A549 (cell line): ENCODE results near the gene RPL41. TPM values are rescaled to one million over a fixed set of nuclear protein-coding genes. Genes with fewer than 3 reads are reported as not detected.

Source experiments
- ATAC-seq, 2 experiments: fragments of 200-7000 bp in 1 of 2; fragments of >200 bp in 1 of 2; cut with Nextera tagmentation in 1 of 2; cut with Tn5 transposase in 1 of 2; 3 replicates each; pipeline versions ENCODE4 v1.8.0 to v1.9.1; 2018 to 2020; ENCODE audit warnings: mild to moderate bottlenecking in 1 of 2, moderate library complexity in 1 of 2
- CTCF ChIA-PET: fragments of 300-600 bp; sonication (Branson Sonifier 250); formaldehyde crosslinking; extraction: SDS; loops from one replicate; lab custom pipeline; 2021; ENCODE audit warnings: antibody characterized with exemption, inconsistent platforms; lab: Yijun Ruan, JAX
- POLR2A ChIA-PET: fragments of 350-600 bp; formaldehyde crosslinking; extraction: SDS; loops from one replicate; lab custom pipeline; 2021; ENCODE audit warnings: antibody characterized with exemption, inconsistent platforms; lab: Yijun Ruan, JAX
- DNase-seq, 2 experiments: peaks; one replicate each; pipeline versions ENCODE4 v3.0.0 to v3.0.0-alpha.2; 2011 to 2016; ENCODE audit warnings: low read depth in 1 of 2, low spot score in 1 of 2
- FAIRE-seq: peaks from 2 replicates; lab custom pipeline; 2011; peaks lifted over from hg19 to GRCh38; lab: Jason Lieb, UNC
- H3K27ac ChIP-seq, 2 experiments: fragments of >200 bp; sonication (Bioruptor Twin); formaldehyde crosslinking; 3 replicates each; pipeline ENCODE4 v1.5.1; 2016 to 2017
- H3K4me1 ChIP-seq: fragments of >200 bp; sonication (Bioruptor Twin); formaldehyde crosslinking; 3 replicates; pipeline ENCODE4 v1.6.1; 2016
- H3K4me2 ChIP-seq: fragments of >200 bp; sonication (Bioruptor Twin); formaldehyde crosslinking; 3 replicates; pipeline ENCODE4 v1.6.1; 2016
- H3K4me3 ChIP-seq: fragments of >200 bp; sonication (Bioruptor Twin); formaldehyde crosslinking; 3 replicates; pipeline ENCODE4 v1.5.1; 2016
- H3K9me3 ChIP-seq: fragments of >200 bp; sonication (Bioruptor Twin); formaldehyde crosslinking; 3 replicates; pipeline ENCODE4 v1.6.1; 2016
- BCL3 ChIP-seq: fragments of >200 bp; sonication (Bioruptor Twin); formaldehyde crosslinking; IDR thresholded peaks from 3 replicates; pipeline ENCODE4 v1.6.1; 2016
- E2F6 ChIP-seq: IDR thresholded peaks from 2 replicates; pipeline ENCODE4 v1.6.1; 2012; ENCODE audit warnings: low read depth, borderline replicate concordance
- EHMT2 ChIP-seq: fragments of 200-600 bp; sonication (generic); IDR thresholded peaks from 2 replicates; pipeline ENCODE4 v1.6.1; 2016; ENCODE audit warnings: antibody characterized with exemption, low read depth, mild to moderate bottlenecking, moderate library complexity
- FOSB ChIP-seq: fragments of 250-450 bp; sonication (Bioruptor Pico); IDR thresholded peaks from 2 replicates; pipeline ENCODE4 v1.5.0; 2020; ENCODE audit warnings: mild to moderate bottlenecking, moderate library complexity
- GATA3 ChIP-seq: IDR thresholded peaks from 2 replicates; pipeline ENCODE4 v1.6.1; 2012; ENCODE audit warnings: borderline replicate concordance
- HMGXB4 ChIP-seq: fragments of 250-450 bp; sonication (Bioruptor Pico); IDR thresholded peaks from 2 replicates; pipeline ENCODE4 v1.5.0; 2021; ENCODE audit warnings: mild to moderate bottlenecking, moderate library complexity, borderline replicate concordance
- HOXA7 ChIP-seq: fragments of 250-450 bp; sonication (Bioruptor Pico); IDR thresholded peaks from 2 replicates; pipeline ENCODE4 v1.5.0; 2020; ENCODE audit warnings: mild to moderate bottlenecking, moderate library complexity
- JUN ChIP-seq, 2 experiments: fragments of >200 bp; sonication (Bioruptor Twin); formaldehyde crosslinking; IDR thresholded peaks; 2 replicates in 1 of 2; 3 replicates in 1 of 2; pipeline ENCODE4 v1.6.1; 2016 to 2017
- KDM5A ChIP-seq: fragments of 200-600 bp; sonication (generic); IDR thresholded peaks from 2 replicates; pipeline ENCODE4 v1.6.1; 2016; ENCODE audit warnings: antibody characterized with exemption, mild to moderate bottlenecking
- MAX ChIP-seq: IDR thresholded peaks from 2 replicates; pipeline ENCODE4 v1.6.1; 2012
- MAZ ChIP-seq: fragments of 150-350 bp; IDR thresholded peaks from 2 replicates; pipeline ENCODE4 v1.6.1; 2014; ENCODE audit warnings: antibody characterized with exemption, low read depth, low read length, borderline replicate concordance
- MYC ChIP-seq: IDR thresholded peaks from 2 replicates; pipeline ENCODE4 v1.6.1; 2012; ENCODE audit warnings: mild to moderate bottlenecking, inconsistent platforms, low read length, improper control_type of control experiment, borderline replicate concordance
- PBX3 ChIP-seq: IDR thresholded peaks from 2 replicates; pipeline ENCODE4 v1.6.1; 2012
- PHF8 ChIP-seq: fragments of 200-600 bp; sonication (generic); IDR thresholded peaks from 2 replicates; pipeline ENCODE4 v1.6.1; 2016; ENCODE audit warnings: low read depth, mild to moderate bottlenecking, antibody characterized with exemption, moderate library complexity, borderline replicate concordance
- POLR2A ChIP-seq: IDR thresholded peaks from 2 replicates; pipeline ENCODE4 v1.6.1; 2012; ENCODE audit warnings: mild to moderate bottlenecking, low read length
- RARB ChIP-seq: fragments of 250-450 bp; sonication (Bioruptor Pico); IDR thresholded peaks from 2 replicates; pipeline ENCODE4 v1.8.0; 2021; ENCODE audit warnings: mild to moderate bottlenecking, moderate library complexity
- REST ChIP-seq: fragments of 200-600 bp; sonication (generic); IDR thresholded peaks from 2 replicates; pipeline ENCODE4 v1.6.1; 2016; ENCODE audit warnings: antibody characterized with exemption, mild to moderate bottlenecking, moderate library complexity
- RFX5 ChIP-seq: fragments of 450-650 bp; IDR thresholded peaks from 2 replicates; pipeline ENCODE4 v1.7.1; 2014; ENCODE audit warnings: antibody characterized with exemption, mild to moderate bottlenecking, moderate library complexity
- TFCP2L1 ChIP-seq: fragments of 250-450 bp; sonication (Bioruptor Pico); IDR thresholded peaks from 2 replicates; pipeline ENCODE4 v1.5.0; 2021; ENCODE audit warnings: mild to moderate bottlenecking
- TP53 ChIP-seq: fragments of 250-450 bp; sonication (Bioruptor Pico); IDR thresholded peaks from 2 replicates; pipeline ENCODE4 v1.5.0; 2021; ENCODE audit warnings: mild to moderate bottlenecking, moderate library complexity
- USF2 ChIP-seq: fragments of 450-650 bp; IDR thresholded peaks from 2 replicates; pipeline ENCODE4 v1.6.1; 2014; ENCODE audit warnings: antibody characterized with exemption
- ZSCAN20 ChIP-seq: fragments of 250-450 bp; sonication (Bioruptor Pico); IDR thresholded peaks from 2 replicates; pipeline ENCODE4 v1.8.0; 2022; ENCODE audit warnings: mild to moderate bottlenecking, moderate library complexity
- WGBS: methylation state at CpG from one replicate; pipeline ENCODE4 v1.1.6; 2017; ENCODE audit errors: missing lambda C conversion rate; 5-methylcytosine and 5-hydroxymethylcytosine counted together
- polyA minus RNA-seq: library from RNA; depleted of rRNA, polyadenylated mRNA; stranded (reverse); fragments of >200 nt; gene quantifications from 2 replicates; pipeline ENCODE4 v1.2.3, GENCODE V29; 2011; rRNA and poly(A)+ RNA removed
- polyA plus RNA-seq, 4 experiments: library from polyadenylated mRNA; depleted of rRNA in 3 of 4; stranded (reverse); fragments of >200 nt; fragmentation: RNase III in 1 of 4; extraction: RNeasy Plus Mini Kit Qiagen cat#74134 plus additional on column Dnase treatment in 1 of 4; gene quantifications; 2 replicates in 3 of 4; 3 replicates in 1 of 4; pipeline ENCODE4 v1.2.3, GENCODE V29; 2011 to 2017

RPL41 gene
- 9,351 and 11,089 TPM in 2 replicates for polyA plus RNA-seq (2011; rRNA removed)
- 8,653 and 13,364 TPM in 2 replicates for polyA plus RNA-seq (2012; cell fraction: cytosol; rRNA removed)
- 1,885 and 3,723 TPM in 2 replicates for polyA plus RNA-seq (2012; cell fraction: nucleus; rRNA removed)
- polyA plus RNA-seq (2017; fragmentation: RNase III; extraction: RNeasy Plus Mini Kit Qiagen cat#74134 plus additional on column Dnase treatment), result 8,804 to 9,815 TPM (median 8,860 TPM) in 3 replicates
- polyA minus RNA-seq, result 1,480 and 1,855 TPM in 2 replicates

- H3K4me2 ChIP-seq, result peak within 1 kb of the TSS; percentile 76
- CTCF ChIA-PET, result interaction anchor here (1.4 to 4.5 kb wide), 3 partner anchors 11 to 13 kb away, joined by 3 to 34 read pairs (median 21); partner anchors contain the start of genes ESYT1 and PA2G4
- POLR2A ChIA-PET, result interaction anchor here (0.6 to 5.5 kb wide), 10 partner anchors 11 to 400 kb away, joined by 3 to 77 read pairs (median 6); partner anchors contain the start of genes CNPY2, ERBB3, ESYT1 and MYL6
- no peaks in the 10 kb centered on the region for H3K9me3 ChIP-seq
- DNase-seq, result peak; percentile 70 to 97
- no peak for TF ChIP-seq ZSCAN20 (CRISPR knock-in tag)
- TF ChIP-seq RARB (CRISPR knock-in tag), result peak; percentile 85
- TF ChIP-seq REST, result peak; percentile 28; the same call in 1 of the 2 replicates
- peak; percentile 40; the same call in 1 of the 2 replicates for TF ChIP-seq PBX3
- 0 out of 2 replicates have a peak, but pooled peaks have one; percentile 41 for TF ChIP-seq HMGXB4
- TF ChIP-seq JUN (IDR thresholded peaks at IDR 0.05), result peak; percentile 99
- TF ChIP-seq USF2, result no peak
- TF ChIP-seq MAZ, result no peak; the same call in 1 of the 2 replicates
- peak; percentile 85 for TF ChIP-seq FOSB (CRISPR knock-in tag)
- peak; percentile 85 for TF ChIP-seq MYC
- 0 out of 2 replicates have a peak, but pooled peaks have one; percentile 13 for TF ChIP-seq RFX5
- TF ChIP-seq PHF8, result peak; percentile 92
- TF ChIP-seq HOXA7 (CRISPR knock-in tag), result peak; percentile 76
- TF ChIP-seq POLR2A, result peak; percentile 98
- peak; percentile 74; the same call in 1 of the 2 replicates for TF ChIP-seq TFCP2L1 (CRISPR knock-in tag)
- TF ChIP-seq EHMT2, result no peak
- TF ChIP-seq E2F6, result peak; percentile 71; the same call in 1 of the 2 replicates
- peak; percentile 35 for TF ChIP-seq GATA3
- TF ChIP-seq KDM5A, result no peak
- peak; percentile 90 for TF ChIP-seq TP53 (CRISPR knock-in tag)
- peak; percentile 99 for TF ChIP-seq BCL3
- peak; percentile 98 for TF ChIP-seq MAX
- TF ChIP-seq, all 56 proteins: peak for 17
- peak; percentile 46 to 59 for ATAC-seq
- WGBS, result under 1% methylated on average over 34 of the region's 34 CpGs
- FAIRE-seq, result peak; percentile 36
- Histone ChIP-seq H3K4me1 (peaks cover 20% of the 10 kb centered on the region), H3K4me3 (peak within 1 kb of the TSS; percentile 71), H3K27ac (peak within 1 kb of the TSS; percentile 90 to 96)
These were observed at the start of gene RPL41 for GRCh38 chr12:56116267-56117081. RPL41 (plus strand) TSS chr12:56116633.
